NCI-H2196 (cell line): ENCODE data around the gene PREX1.

Experiments
- DNase-seq: peaks from one replicate; lab custom pipeline; 2025; ENCODE audit not compliant: unreplicated experiment; lab: John Stamatoyannopoulos, UW

PREX1 gene

DNA sequence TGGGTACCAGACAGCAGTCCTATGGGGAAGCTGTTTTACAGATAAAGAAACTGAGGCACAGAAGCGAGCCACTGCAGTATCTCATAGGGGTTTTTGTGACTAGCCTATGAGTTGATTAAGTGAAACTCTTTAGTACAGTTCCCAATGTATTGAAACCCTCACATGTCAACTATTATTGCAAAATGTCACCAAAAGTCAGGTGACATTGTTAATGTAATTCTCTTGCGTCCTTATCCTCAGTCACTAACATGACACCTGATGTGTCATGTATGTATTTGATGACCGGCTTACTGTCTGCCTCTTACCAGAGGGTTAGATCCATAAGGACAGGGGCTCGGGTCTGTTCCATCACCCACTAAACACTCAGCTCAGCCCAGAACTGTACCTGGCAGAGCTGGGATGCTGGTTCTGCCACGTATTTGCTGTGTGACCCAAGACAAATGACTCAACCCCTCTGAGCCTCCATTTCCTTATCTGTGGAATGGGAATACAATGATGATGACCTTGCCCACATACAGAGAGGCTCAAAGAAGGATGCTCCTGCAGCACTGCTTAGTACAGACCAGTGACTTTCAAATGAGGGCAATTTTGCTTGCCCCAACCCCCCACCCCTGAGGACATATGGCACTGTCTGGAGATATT is 32.9 kb downstream of the PREX1 start:
- no peak for DNase-seq

DNA sequence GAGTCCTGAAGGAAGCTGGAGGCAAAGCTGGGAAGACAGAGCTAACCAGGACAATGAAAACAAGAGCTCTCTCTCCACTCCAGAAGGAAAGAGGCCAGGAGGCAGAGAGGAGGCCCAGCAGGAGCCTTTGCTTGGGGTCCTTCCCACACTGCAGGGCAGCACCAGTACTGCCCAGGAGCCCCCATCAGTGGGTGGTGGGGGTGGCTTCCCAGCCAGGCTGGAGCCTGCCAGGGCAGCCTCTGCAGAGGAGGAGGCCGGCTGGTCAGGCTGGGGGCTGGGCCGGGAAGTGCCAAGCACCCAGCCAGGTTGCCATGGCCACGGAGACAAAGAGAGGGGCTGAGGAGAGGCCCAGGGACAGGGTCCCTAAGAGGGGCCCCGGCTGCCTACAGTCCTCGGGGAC is 33.4 kb downstream of the PREX1 start:
- DNase-seq = no peak

DNA sequence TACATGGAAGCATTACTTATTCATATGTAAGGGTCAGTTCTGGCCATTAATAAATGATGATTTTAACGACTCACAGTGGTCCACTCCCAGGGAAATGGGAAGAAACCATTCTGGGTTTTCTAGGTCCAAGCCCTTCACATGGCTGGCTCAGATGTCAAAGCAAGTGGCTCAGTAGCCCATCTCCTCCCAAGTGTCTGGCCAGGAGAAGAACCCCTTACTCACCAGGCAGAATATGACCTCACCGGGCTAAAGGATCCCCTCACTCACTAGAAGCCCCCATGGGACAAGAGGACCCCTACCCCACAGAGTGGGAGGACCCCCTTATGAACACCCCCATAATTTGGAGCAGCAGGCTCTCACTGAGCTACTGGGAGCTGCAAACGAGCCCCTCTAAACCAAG is 34.0 kb downstream of the PREX1 start:
- DNase-seq = no peak

GRCh38 chr20:48791666-48792071 is 36.1 kb downstream of the PREX1 start:
- no peak for DNase-seq

GRCh38 chr20:48791014-48791413 is 36.8 kb downstream of the PREX1 start:
- DNase-seq = peak; percentile 52

- DNase-seq = no peak
Observed at GRCh38 chr20:48790473-48791003, 37.3 kb downstream of the PREX1 start.

DNA sequence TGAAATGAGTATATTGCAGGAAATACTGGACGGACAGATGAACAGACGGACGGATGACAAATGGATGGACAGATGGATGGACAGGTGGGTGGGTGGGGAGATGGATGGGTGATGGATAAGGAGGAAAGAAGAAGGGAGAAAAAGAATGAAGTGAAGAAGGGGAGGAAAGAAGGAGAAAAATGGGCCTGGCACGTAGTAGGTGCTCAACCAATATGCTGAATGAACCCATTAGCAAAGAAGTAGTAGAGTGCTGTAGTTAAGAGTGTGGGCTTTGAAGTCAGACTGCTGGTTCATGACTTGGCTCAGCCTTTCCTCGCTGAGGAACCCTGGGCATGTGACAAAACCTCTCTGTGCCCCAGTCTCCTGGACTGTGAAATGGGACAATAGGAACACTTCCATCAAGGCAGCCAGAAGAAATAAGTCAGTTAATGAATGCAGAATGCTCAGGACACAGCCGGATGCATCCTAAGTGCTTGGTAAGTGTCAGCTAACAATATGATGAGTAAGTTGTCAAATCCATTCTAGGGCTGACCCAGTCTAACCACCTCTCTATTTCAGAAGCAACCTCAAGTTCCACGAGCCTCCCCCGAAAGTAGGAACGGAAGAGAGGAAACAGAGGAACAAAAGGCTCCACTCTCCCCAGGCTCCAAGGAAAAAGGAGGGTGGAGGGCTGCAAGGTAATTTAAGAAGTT is 37.9 kb downstream of the PREX1 start:
- DNase-seq = no peak

DNA sequence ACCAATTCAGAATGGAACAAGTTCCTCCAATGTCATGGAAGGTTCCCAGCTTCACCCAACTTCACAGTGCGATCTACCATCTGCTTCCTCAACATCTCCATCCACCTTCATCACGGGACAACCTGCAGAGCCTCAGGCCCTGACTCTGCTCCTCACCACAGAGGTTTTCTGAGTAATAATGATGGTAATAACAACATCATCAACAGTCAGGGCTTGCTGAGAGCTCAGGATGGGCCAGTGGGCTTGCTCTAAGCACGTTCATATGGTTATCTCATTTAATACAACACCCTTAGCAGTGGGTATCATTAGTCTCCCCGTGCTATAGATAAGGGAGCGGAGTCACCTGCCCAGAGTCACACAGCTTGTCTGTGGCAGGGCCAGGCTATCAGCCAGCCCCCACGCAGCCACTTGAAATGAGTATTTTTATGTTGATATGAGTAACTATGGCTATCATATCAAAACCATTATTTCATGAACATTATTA is 38.6 kb downstream of the PREX1 start:
- no peak for DNase-seq

DNA sequence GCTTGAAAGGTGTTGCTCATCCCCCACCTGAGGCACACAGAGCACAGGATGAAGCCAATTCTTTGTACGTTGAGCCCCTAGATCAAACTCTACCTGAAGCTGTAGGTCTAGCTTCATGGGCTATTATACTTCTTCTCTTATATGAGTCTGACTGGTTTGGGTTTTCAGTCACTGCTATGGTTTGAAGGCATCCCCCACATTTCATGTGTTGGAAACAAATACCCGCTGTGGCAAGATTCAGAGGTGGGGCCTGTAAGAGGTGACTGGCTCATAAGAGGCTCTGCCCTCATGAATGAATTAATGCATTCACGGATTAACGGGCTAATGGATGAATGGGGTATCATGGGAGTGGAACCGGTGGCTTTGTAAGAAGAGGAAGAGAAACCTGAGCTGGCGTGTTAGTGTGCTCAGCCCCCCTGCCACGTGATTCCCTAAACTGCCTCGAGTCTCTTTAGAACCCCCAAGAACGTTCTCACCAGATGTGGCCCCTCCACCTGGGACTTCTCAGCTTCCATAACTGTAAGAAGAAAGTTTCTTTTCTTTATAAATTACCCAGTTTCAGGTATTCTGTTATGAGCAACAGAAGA is 39.2 kb downstream of the PREX1 start:
- no peak for DNase-seq

- no peak for DNase-seq
Observed at GRCh38 chr20:48787861-48788375, 39.9 kb downstream of the PREX1 start.

DNA sequence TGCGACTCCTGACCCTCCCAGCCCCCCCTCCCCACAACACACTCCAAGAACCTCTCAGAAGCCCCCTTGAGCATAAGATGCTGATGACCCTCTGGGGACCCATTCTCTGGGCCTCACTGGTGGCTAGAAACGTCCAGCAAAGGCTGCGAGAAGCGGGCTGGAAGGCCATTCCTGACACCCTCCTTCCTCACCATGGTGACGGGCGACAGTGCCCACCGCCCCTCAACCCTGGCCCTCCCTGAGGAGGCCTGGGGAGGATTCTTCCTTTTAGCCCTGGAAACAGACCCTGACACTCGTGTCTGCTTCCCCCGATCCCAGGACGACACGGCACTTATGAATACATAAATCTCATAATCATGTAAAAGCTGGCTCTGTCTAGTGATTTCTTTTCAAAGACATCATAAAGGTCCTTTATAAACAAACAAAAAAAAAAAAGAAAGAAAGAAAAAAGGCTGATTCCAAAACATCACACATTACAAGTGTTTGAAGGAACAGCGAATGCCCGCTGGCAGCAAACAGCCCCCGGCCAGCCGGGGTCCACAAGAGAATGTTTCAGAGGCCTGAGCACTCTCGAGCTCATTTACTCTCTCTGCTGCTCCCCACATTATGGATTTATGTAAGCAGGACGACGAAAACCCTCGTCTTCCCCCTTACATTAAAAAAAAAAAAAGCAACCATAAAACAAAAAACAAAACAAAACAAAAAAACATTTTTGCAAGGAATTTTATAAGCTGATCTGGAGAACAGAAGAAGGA is 40.7 kb downstream of the PREX1 start:
- no peak for DNase-seq

GRCh38 chr20:48785801-48786200 is 42.0 kb downstream of the PREX1 start:
- DNase-seq = no peak

DNA sequence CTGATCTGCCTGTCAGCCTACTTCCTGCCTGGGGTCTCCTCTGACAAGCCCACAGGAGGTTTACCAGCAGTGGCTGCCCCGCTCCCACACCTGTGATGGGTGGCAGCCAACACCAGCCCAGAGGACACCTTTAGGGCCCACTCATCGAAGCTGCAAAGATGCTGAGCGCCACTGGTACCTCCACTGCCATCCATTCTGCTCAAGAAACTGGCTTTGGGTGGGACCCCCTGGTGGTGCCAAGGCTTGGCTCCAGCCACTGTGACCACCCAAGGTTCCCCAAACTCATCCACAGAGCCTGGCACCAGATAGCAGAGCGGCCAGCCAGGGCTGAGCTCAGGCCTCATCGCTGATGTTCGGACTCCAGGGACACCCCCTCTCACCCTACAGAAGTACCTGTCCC is 42.5 kb downstream of the PREX1 start:
- DNase-seq = no peak

GRCh38 chr20:48784273-48784641 is 43.5 kb downstream of the PREX1 start:
- no peak for DNase-seq

GRCh38 chr20:48783533-48784272 is 44.1 kb downstream of the PREX1 start:
- DNase-seq = no peak

- DNase-seq = no peak
Observed at GRCh38 chr20:48782901-48783308, 44.9 kb downstream of the PREX1 start.

DNA sequence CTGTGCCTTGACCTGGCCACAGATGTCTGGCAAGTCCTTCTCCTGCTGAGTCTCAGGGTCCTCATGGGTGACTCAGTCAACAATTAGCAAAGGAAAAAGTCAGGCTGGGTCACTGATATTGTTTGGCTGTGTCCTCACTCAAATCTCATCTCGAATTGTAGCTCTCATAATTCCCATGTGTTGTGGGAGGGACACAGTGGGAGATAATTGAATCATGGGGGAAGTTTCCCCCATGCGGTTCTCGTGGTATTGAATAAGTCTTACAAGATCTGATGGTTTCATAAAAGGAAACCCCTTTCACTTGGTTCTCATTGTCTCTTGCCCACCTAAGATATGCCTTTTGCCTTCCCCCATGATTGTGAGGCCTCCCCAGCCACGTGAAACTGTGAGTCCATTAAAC is 45.7 kb downstream of the PREX1 start:
- no peak for DNase-seq

- DNase-seq = no peak
Observed at GRCh38 chr20:48781634-48782033, 46.2 kb downstream of the PREX1 start.

- DNase-seq = no peak
Observed at GRCh38 chr20:48779435-48779834, 48.4 kb downstream of the PREX1 start.

DNA sequence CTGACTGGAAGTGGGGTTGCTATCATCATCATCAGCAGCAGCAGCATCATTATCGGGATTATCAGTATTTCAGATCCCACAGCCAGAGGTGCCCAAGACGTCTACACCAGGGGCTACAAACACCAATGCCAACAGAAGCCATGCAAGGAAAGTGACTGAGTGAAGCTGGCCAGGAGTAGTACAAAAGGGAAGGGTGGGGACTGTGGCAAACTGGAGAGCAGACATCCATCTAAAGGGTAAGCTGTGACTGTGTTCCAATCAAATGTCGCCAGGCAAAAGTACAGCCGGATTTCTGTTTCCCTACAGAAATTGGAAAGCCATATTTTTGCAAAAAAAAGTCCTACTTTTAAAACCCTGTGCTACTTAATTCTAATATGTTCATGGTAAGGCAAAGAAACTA is 50.0 kb downstream of the PREX1 start:
- no peak for DNase-seq

- no peak for DNase-seq
Observed at GRCh38 chr20:48777005-48777404, 50.8 kb downstream of the PREX1 start.
